GM12865 (cell line): ENCODE results near the gene DBNDD2.

Experiments
- DNase-seq: peaks from one replicate; pipeline ENCODE4 v3.0.0; 2010; ENCODE audit warnings: low read depth
- H3K4me3 ChIP-seq: 2 replicates; pipeline ENCODE4 v1.5.1; 2011; ENCODE audit warnings: mild to moderate bottlenecking, low read depth, low read length, control low read depth
- CTCF ChIP-seq: IDR thresholded peaks from 2 replicates; pipeline ENCODE4 v1.5.1; 2011; ENCODE audit warnings: low read length, control low read depth, low read depth, inconsistent platforms; ENCODE audit not compliant: insufficient read depth; ENCODE audit errors: missing control alignments

Gene DBNDD2

GRCh38 chr20:45440424-45440823 is 32.3 kb downstream of the DBNDD2 start:
- no peak for TF ChIP-seq CTCF
- no peak for DNase-seq
- H3K4me3 ChIP-seq, result no peak overlapping the region

GRCh38 chr20:45440891-45441685 is 33.0 kb downstream of the DBNDD2 start:
- no peak for TF ChIP-seq CTCF
- no peak overlapping the region for H3K4me3 ChIP-seq
- no peak for DNase-seq

GRCh38 chr20:45441746-45442145 is 33.7 kb downstream of the DBNDD2 start:
- DNase-seq, result no peak
- no peak for TF ChIP-seq CTCF
- no peak overlapping the region for H3K4me3 ChIP-seq

GRCh38 chr20:45444050-45444449 is 36.0 kb downstream of the DBNDD2 start:
- TF ChIP-seq CTCF, result no peak
- no peak for DNase-seq
- H3K4me3 ChIP-seq, result no peak overlapping the region

GRCh38 chr20:45445805-45446562 is 37.9 kb downstream of the DBNDD2 start:
- no peak overlapping the region for H3K4me3 ChIP-seq
- TF ChIP-seq CTCF, result peak; percentile 75
- DNase-seq, result peak; percentile 47

GRCh38 chr20:45448270-45448669 is 40.2 kb downstream of the DBNDD2 start:
- no peak overlapping the region for H3K4me3 ChIP-seq
- no peak for DNase-seq
- no peak for TF ChIP-seq CTCF
